Adipocyte (in vitro differentiated cells): ENCODE results near the gene IFT81.
A peak's percentile ranks its signal among the peaks of the same experiment; 100 is the strongest.

Source experiments
- DNase-seq: peaks from one replicate; pipeline ENCODE4 v3.0.0-alpha.2; 2015; ENCODE audit warnings: low read depth
- H3K27me3 ChIP-seq: replicated peaks from 2 replicates; pipeline ENCODE4 v1.7.0; 2013; ENCODE audit warnings: mild to moderate bottlenecking, low read length, moderate library complexity; ENCODE audit not compliant: control insufficient read depth, insufficient read depth
- H3K36me3 ChIP-seq: 2 replicates; pipeline ENCODE4 v1.7.0; 2013; ENCODE audit warnings: low read length, mild to moderate bottlenecking, moderate library complexity; ENCODE audit not compliant: control insufficient read depth, insufficient read depth, severe bottlenecking
- H3K4me1 ChIP-seq: 2 replicates; pipeline ENCODE4 v1.7.0; 2013; ENCODE audit warnings: mild to moderate bottlenecking, low read length, moderate library complexity; ENCODE audit not compliant: control insufficient read depth, insufficient read depth
- H3K4me3 ChIP-seq: 2 replicates; pipeline ENCODE4 v1.7.0; 2013; ENCODE audit warnings: mild to moderate bottlenecking, low read length, moderate library complexity
- H3K9ac ChIP-seq: 2 replicates; pipeline ENCODE4 v1.7.0; 2013; ENCODE audit warnings: mild to moderate bottlenecking, low read length, moderate library complexity
- H3K9me3 ChIP-seq: 2 replicates; pipeline ENCODE4 v1.7.0; 2013; ENCODE audit warnings: mild to moderate bottlenecking, low read length, moderate library complexity; ENCODE audit not compliant: control insufficient read depth

Gene IFT81

DNA sequence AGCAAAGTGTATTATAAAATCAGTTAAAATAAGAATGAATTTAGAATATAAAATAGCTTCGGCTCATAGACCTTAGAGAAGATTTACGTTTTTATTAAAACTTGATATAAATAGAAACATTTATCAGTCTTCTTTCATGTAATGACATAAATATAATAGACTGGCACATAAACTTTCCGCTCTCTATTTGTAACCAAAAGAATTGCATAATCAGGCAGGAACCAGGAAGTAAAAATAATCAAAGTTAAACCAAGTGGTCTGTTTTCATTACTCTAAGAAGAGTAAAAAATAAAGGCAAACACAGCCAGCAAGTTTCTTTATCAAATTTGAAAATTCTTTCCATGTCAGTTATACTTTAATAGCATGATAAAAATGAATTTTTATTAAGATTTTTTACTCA, 110.6 kb downstream of the IFT81 start:
- Histone ChIP-seq H3K27me3 (no peaks in the 10 kb centered on the region), H3K4me1 (peaks cover 17% of the 10 kb centered on the region), H3K9me3 (no peaks in the 10 kb centered on the region), H3K4me3 (peak overlapping the region; percentile 58), H3K9ac (peak overlapping the region; percentile 29), H3K36me3 (no peaks in the 10 kb centered on the region)
- DNase-seq: peak; percentile 68

DNA sequence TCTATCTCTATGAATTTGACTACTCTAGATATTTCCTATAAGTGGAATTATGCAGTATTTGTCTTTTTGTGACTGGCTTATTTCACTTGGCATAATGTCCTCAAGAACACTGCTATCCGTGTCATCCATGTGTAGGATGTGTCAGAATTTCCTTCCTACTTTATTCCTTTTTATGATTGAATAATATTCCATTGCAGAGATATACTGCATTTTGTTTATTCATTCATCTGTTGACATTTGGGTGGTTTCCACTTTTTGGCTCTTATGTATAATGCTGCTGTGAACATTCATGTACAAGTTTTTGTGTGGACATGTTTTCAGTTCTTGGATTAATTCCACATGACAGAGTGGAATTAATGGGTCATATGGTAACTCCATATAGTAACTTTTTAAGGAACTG, 111.2 kb downstream of the IFT81 start:
- no peak overlapping the region for H3K4me3 ChIP-seq
- H3K36me3 ChIP-seq: no peaks in the 10 kb centered on the region
- no peak for DNase-seq
- H3K27me3 ChIP-seq: no peaks in the 10 kb centered on the region
- peaks cover 17% of the 10 kb centered on the region for H3K4me1 ChIP-seq
- H3K9ac ChIP-seq: peak overlapping the region; percentile 29
- H3K9me3 ChIP-seq: no peaks in the 10 kb centered on the region

DNA sequence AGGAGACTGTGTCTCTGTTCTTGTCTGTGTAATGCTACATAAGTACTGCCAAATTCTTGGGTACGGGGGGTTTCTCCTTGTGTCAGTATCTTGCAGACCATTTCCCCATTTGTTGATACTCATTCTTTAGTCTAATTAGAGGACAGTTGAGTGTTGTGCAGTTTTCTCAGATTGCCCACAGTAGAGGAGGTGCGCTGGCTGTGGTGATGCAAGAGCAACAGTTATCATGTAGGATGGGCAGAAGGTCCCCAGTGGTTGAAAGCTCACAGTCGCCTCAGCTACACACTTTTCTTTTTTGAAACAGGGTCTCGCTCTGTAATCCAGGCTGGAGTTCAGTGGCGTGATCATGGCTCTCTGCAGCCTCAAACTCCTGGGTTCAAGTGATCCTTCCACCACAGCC, 119.1 kb downstream of the IFT81 start:
- Histone ChIP-seq H3K4me1 (peaks cover 7% of the 10 kb centered on the region), H3K9me3 (no peaks in the 10 kb centered on the region), H3K36me3 (no peaks in the 10 kb centered on the region), H3K9ac (no peak overlapping the region), H3K4me3 (no peak overlapping the region), H3K27me3 (no peaks in the 10 kb centered on the region)
- DNase-seq: no peak

DNA sequence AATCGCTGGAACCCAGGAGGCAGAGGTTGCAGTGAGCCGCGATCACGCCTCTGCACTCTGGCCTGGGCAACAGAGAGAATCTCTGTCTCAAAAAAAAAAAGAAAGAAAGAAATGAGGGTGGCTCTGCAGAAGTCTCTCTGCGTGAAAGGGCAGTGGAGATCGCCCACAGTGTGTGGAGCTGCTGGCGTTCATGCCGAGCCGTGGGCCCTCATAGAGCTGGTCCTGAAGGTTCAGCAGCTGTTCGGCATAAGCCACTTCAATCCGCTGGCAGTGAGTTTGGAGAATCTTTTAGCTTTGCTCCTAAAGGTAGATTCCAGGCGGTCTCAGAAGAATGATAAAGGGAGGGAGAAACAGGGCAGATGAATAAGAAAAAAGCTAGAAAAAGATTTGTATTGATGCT, 120.2 kb downstream of the IFT81 start:
- no peaks in the 10 kb centered on the region for H3K27me3 ChIP-seq
- DNase-seq: no peak
- no peaks in the 10 kb centered on the region for H3K9me3 ChIP-seq
- no peaks in the 10 kb centered on the region for H3K36me3 ChIP-seq
- H3K9ac ChIP-seq: no peak overlapping the region
- H3K4me3 ChIP-seq: no peak overlapping the region
- H3K4me1 ChIP-seq: peaks cover 8% of the 10 kb centered on the region

DNA sequence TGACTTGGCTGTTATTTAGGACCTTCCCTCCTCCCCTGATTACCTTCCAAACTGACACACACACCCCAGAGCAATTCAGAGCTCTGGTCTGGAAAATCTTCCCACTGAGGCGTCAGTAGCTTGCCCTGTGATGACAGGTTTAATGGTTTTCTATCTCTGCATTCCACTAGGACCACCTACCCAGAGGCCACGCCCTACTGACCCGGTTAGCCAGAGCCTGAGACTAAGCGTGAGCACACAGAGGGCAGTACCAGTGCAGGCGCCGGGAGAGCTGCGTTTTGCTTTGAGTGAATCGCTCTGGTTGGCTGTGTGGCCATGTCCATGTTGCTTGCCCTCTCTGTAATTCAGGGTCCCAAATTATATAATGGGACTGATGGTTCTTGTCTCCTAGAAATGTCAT, 120.7 kb downstream of the IFT81 start:
- no peak overlapping the region for H3K9ac ChIP-seq
- H3K9me3 ChIP-seq: no peaks in the 10 kb centered on the region
- H3K4me1 ChIP-seq: peaks cover 12% of the 10 kb centered on the region
- H3K36me3 ChIP-seq: no peaks in the 10 kb centered on the region
- H3K27me3 ChIP-seq: no peaks in the 10 kb centered on the region
- H3K4me3 ChIP-seq: no peak overlapping the region
- DNase-seq: no peak

DNA sequence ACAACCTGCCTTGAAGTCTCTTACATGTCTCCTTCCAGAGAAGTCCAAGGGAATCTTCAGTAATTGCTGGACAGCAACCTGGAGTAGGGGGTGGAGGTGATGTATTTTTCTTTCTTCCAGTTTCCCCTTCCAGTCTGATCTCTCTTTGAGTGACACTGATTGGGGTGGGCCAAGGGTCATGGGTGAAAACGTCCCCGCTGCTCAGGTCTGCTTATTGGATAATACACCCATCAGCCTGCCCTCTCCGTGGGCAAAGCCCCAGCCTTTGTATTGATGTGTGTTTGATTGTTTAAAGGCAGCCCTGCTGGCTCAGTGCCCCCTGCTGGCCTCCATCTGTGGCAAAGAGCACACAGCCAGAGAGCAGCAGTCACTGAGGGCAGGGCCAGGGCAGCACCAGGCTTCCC, 121.2 kb downstream of the IFT81 start:
- H3K4me3 ChIP-seq: no peak overlapping the region
- no peaks in the 10 kb centered on the region for H3K27me3 ChIP-seq
- no peak for DNase-seq
- H3K9me3 ChIP-seq: no peaks in the 10 kb centered on the region
- H3K9ac ChIP-seq: no peak overlapping the region
- H3K36me3 ChIP-seq: no peaks in the 10 kb centered on the region
- H3K4me1 ChIP-seq: peaks cover 18% of the 10 kb centered on the region

DNA sequence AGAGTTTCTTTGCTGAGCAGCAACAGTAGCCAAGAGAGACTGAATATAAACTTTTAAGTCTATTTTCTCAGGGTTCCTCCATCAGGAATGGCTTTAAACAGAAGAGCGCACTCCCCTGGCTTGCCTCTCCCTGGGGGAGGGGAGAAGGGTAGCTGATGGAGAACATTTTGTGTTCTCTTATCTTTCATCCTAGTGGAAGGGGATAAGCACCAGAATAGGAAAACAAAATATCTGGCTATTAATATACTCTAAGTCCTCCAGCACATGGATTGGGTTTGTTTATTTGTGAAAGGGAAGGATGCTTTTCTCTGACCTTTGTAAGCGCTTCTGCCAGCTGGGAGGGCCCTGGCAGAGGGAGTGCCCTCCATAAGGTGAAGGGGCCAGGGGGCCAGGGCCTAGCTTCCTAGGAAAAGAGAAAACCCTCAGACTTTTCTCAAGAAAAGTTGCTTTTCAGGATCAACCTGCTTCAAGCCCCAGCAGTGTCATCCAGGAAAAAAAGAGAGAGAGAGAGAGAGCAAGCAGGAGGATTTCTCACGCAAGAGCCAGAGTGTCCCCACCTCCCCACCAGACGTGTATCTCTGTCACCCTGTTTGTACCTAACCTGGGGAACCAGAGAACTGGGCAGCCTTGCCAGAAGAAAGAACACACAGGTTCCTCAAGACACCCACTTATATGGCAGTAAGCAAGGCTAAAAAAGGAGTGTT, 122.6 kb downstream of the IFT81 start:
- H3K4me3 ChIP-seq: no peak overlapping the region
- no peaks in the 10 kb centered on the region for H3K9me3 ChIP-seq
- H3K27me3 ChIP-seq: no peaks in the 10 kb centered on the region
- H3K4me1 ChIP-seq: peaks cover 19% of the 10 kb centered on the region
- H3K36me3 ChIP-seq: no peaks in the 10 kb centered on the region
- DNase-seq: no peak
- no peak overlapping the region for H3K9ac ChIP-seq

DNA sequence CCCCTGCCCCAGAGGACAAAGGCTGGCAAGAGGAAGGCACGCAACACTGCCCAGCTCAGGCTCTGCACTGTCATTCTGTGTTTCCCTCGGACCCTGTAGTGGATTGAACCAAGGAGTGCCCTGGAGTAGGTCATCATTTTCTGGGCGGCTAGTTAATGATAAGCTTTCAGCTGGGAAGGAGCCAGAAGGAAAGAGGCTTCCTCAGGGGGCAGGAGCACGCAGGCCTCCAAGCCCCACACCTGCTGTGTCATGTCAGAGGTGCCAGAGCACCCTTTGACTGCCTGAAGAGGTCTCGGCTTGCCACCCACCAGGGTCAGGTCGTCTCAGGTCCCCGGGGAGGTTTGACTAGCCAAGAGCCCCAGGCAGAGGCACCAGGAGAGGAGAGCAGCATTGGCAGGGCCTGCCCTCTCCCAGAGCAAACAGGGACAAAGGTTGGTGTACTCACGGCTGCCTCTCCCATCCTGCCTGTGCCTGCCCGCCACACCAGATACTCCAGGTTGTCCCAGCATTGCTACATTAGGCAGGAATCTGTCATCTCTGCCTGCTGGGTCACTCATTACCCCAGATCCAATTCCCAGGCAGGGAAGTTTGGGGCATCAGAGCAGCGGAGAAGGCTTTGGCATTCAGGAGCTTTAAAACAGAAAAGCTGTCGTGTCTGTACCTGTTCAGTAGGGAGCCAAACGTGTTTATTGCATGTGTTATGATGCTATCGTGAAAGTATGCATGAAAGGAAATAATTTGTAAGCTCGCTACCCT, 123.4 kb downstream of the IFT81 start:
- Histone ChIP-seq H3K9me3 (no peaks in the 10 kb centered on the region), H3K4me1 (peaks cover 19% of the 10 kb centered on the region), H3K36me3 (no peaks in the 10 kb centered on the region), H3K27me3 (no peaks in the 10 kb centered on the region), H3K9ac (no peak overlapping the region), H3K4me3 (no peak overlapping the region)
- no peak for DNase-seq

DNA sequence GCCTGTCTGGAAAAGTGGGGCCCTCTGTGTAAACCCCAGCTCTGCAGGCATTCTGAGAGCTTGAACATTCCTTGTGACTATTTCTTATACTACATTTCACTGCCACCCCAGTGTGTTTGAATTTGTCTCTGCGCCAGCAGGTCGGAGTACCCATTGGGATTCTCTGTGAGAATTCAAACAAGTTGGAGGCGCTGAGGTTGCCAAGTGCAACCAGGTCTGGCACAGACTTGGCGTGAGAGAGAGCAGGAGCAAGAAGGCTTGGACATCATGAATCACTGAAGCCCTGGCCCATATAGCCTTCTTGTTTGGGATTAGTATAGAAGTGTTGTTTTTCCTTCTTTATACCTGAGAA, 123.9 kb downstream of the IFT81 start:
- H3K4me3 ChIP-seq: no peak overlapping the region
- H3K36me3 ChIP-seq: no peaks in the 10 kb centered on the region
- peaks cover 23% of the 10 kb centered on the region for H3K4me1 ChIP-seq
- H3K9ac ChIP-seq: no peak overlapping the region
- DNase-seq: no peak
- no peaks in the 10 kb centered on the region for H3K9me3 ChIP-seq
- no peaks in the 10 kb centered on the region for H3K27me3 ChIP-seq

DNA sequence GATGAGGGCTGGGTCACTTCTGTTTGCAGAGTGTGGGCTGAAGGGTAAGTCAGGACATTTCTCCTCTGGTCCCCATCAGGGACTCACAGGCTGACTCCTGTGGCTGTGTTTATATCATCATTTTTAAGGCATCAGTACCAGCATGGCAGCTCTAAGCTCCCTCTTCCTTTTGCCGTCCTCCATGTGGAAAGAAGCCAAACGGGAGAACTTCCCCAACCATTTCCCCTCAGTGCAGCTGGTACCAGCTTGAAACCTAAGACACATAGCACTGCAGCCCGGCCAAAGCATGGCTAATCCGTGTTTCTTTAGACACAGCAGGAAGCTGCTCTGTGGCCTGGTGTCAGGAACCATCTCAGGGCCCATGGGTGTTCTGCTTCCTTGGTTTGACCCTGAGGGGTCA, 124.9 kb downstream of the IFT81 start:
- no peaks in the 10 kb centered on the region for H3K36me3 ChIP-seq
- no peak overlapping the region for H3K9ac ChIP-seq
- no peak overlapping the region for H3K4me3 ChIP-seq
- no peaks in the 10 kb centered on the region for H3K27me3 ChIP-seq
- H3K9me3 ChIP-seq: no peaks in the 10 kb centered on the region
- no peak for DNase-seq
- H3K4me1 ChIP-seq: peaks cover 29% of the 10 kb centered on the region

DNA sequence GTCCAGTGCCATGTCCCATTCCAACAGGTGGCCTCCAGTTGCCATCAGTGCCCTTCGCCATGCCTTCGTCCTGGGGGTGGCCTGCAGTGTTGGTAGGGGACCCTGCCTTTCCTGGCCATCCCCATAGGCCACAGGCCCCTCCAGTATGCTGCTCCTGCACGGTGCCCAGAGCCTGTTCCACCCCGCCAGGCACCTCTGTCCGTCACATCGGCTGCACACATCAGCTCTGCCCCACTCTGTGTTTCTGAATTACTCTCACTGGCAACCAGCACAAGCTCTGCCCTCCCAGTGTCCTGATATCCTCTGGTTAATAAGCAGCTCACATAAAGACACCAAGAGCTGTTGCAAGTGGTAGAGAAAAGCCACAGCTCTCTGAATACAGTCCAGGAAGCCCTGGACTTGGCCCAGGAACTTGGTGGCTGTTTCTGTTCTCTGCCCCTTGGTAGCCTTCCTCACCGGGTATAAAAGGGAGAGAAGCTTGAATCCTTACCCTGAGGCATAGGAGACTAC, 125.6 kb downstream of the IFT81 start:
- DNase-seq: no peak

More for the DNA sequence above, 125.6 kb downstream of the IFT81 start:
- Histone ChIP-seq H3K4me3 (no peak overlapping the region), H3K36me3 (no peaks in the 10 kb centered on the region), H3K4me1 (peaks cover 29% of the 10 kb centered on the region), H3K27me3 (no peaks in the 10 kb centered on the region), H3K9ac (no peak overlapping the region), H3K9me3 (no peaks in the 10 kb centered on the region)
